ENCODE measurements around the gene VPREB3. TPM values are rescaled to one million over a fixed set of nuclear protein-coding genes. Genes with fewer than 3 reads are reported as not detected.

Gene VPREB3
- total and polyA plus RNA-seq, 2 of the 8 experiments (the other 6 are each of a cell fraction or from before 2014, with no cell fraction given) = 0.52 to 4.6 TPM

DNA sequence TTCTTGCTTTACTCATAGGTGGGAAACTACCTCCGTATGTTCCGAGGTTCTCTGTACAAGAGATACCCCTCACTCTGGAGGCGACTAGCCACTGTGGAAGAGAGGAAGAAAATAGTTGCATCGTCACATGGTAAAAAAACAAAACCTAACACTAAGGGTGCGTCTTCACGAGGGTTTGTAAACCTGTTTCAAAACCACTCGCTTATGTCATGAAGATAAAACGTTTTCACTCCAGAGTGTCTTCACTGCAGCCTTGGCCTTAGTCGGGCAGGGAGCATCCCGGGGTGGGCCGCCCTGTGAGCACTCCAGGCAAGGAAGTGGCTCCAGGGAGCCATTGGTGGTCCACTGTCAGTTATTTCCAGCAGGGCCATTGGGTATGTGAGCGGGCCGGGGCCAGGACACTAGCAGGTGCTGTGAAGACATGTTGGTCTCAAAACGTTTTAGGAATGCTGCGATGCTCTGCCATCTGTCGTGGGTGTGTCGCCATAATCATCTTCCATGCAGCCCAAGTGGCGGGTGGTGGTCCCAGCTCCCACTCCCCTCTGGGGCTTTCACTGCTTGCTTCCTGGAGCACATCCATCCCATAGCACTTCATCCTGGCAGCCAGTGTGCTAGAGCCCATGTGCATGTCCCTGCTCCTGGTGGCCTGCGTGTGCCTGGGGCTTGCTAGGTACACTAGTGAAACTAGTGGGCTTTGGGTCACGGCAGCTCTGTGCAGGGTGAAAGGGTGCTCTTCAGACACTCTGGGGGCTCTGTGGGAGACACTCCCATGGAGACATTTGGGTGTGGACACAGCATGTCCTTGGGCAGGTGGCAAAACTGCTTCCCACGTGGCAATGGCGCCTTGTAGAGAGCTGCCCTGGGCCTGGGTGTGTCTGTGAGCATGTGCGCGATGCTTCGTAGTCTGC is 37.8 kb upstream of the VPREB3 start:
- Histone ChIP-seq H3K79me2 (ENCODE audit: control insufficient read depth in 1 of 2, insufficient read depth in 2 of 2, low read length in 2 of 2) (peaks cover 22 to 56% of the 10 kb centered on the region in 2 experiments), H2BK120ac (replicated peaks; ENCODE audit: low read depth, low read length) (no peak overlapping the region), H4K91ac (replicated peaks; ENCODE audit: insufficient read length, low read length) (no peak overlapping the region), H3K4me2 (ENCODE audit: insufficient read depth in 1 of 2, low read depth in 2 of 2, low read length in 2 of 2) (no peak overlapping the region), H3K79me1 (ENCODE audit: low read depth, low read length) (peaks cover 3% of the 10 kb centered on the region; the same call in 1 of the 2 replicates), H2BK5ac (ENCODE audit: low read depth, low read length) (peak overlapping the region; percentile 35; the same call in 1 of the 2 replicates), H4K5ac (ENCODE audit: insufficient read length, low read depth, low read length) (no peak overlapping the region), H3K56ac (replicated peaks; ENCODE audit: insufficient read length, low read depth, low read length) (no peak overlapping the region), H3K23me2 (ENCODE audit: low read depth, low read length) (peaks cover 3% of the 10 kb centered on the region; the same call in 1 of the 2 replicates), H3K9me3 (ENCODE audit: insufficient read depth in 2 of 2, low read depth in 1 of 2, low read length in 1 of 2) (no peaks in the 10 kb centered on the region), H3K4me1 (replicated peaks in 1 of 4; ENCODE audit: control insufficient read depth in 3 of 4, insufficient read depth in 4 of 4, low read length in 3 of 4) (peaks cover 0 to 6% (median 0%) of the 10 kb centered on the region in 4 experiments; a peak in 5 of 7 replicates), H2BK15ac (ENCODE audit: low read length) (no peak overlapping the region), H3K23ac (ENCODE audit: insufficient read length) (no peak overlapping the region), H2BK12ac (ENCODE audit: low read depth, low read length) (no peak overlapping the region), H3K9ac (replicated peaks in 1 of 4; ENCODE audit: extremely low read depth in 1 of 4, low read depth in 3 of 4, low read length in 3 of 4) (no peak overlapping the region), H4K8ac (ENCODE audit: extremely low read depth, insufficient read depth, low read length) (no peak overlapping the region), H3K36me3 (ENCODE audit: control insufficient read depth in 2 of 4, insufficient read depth in 4 of 4, low read length in 3 of 4) (peaks cover 10 to 25% (median 19%) of the 10 kb centered on the region in 4 experiments; a peak in 7 of 8 replicates), H3K18ac (ENCODE audit: extremely low read depth, low read length) (no peak overlapping the region), H3K4me3 (ENCODE audit: extremely low read depth in 1 of 4, insufficient read depth in 2 of 4, low read depth in 3 of 4, low read length in 4 of 4) (no peak overlapping the region), H4K20me1 (replicated peaks in 1 of 2; ENCODE audit: control insufficient read depth in 1 of 2, insufficient read depth in 2 of 2, low read length in 2 of 2) (peaks cover 4 to 24% of the 10 kb centered on the region in 2 experiments), H2AFZ (ENCODE audit: low read length) (no peak overlapping the region), H3K27me3 (replicated peaks in 1 of 4; ENCODE audit: control insufficient read depth in 3 of 4, extremely low read depth in 1 of 4, insufficient read depth in 3 of 4, low read length in 3 of 4) (no peaks in the 10 kb centered on the region), H3K14ac (ENCODE audit: insufficient read length) (no peak overlapping the region), H3K4ac (replicated peaks; ENCODE audit: insufficient read length, low read depth, low read length) (no peak overlapping the region), H2BK20ac (ENCODE audit: low read length) (no peak overlapping the region), H2AK5ac (ENCODE audit: low read depth, low read length) (no peak overlapping the region), H3K27ac (ENCODE audit: low read depth, low read length) (no peak overlapping the region)
- ChIA-PET CTCF (ENCODE audit: partially characterized antibody) (interaction anchor here (0.7 to 1.4 kb wide), 3 partner anchors 13 to 54 kb away, joined by 3 to 7 read pairs (median 3); no protein-coding TSS in a partner anchor), POLR2A (ENCODE audit: partially characterized antibody) (interaction anchor here (0.8 to 1.3 kb wide), 4 partner anchors 10 to 39 kb away, joined by 3 to 8 read pairs (median 4); no protein-coding TSS in a partner anchor)
- DNase-seq (ENCODE audit: low read depth in 1 of 2, low spot score in 2 of 2) (no peak), FAIRE-seq (no peak)
- TF ChIP-seq SUZ12 (IDR thresholded peaks at IDR 0.05; ENCODE audit: low read length) (no peak), EGR1 (IDR thresholded peaks at IDR 0.05; ENCODE audit: borderline replicate concordance, low read depth, low read length) (no peak), POLR2A (IDR thresholded peaks at IDR 0.05; ENCODE audit: control extremely low read depth in 1 of 2, low read depth in 2 of 2, low read length in 2 of 2) (peak in 1 of 2 experiments; percentile 10; a peak in 1 of 3 replicates)
- WGBS, 2 experiments (ENCODE audit: extremely low coverage in 1 of 2, insufficient coverage in 1 of 2, insufficient read length in 1 of 2, insufficient replicate concordance in 2 of 2, low coverage in 1 of 2, low lambda C conversion rate in 2 of 2, missing lambda C conversion rate in 1 of 2) = 91% methylated on average over 25 of the region's 25 CpGs; no CpG with 5 or more reads in 1 of the 2 experiments
